ENCODE measurements around the gene PRKN. TPM values are rescaled to one million over a fixed set of nuclear protein-coding genes. Genes with fewer than 3 reads are reported as not detected.

PRKN gene
- total RNA-seq, 2 donors from 2014 or later, result 8.3 to 8.4 TPM

- no peak for DNase-seq
- no peak for ATAC-seq
- Mint-ChIP-seq H3K27ac (no peak overlapping the region), H3K4me1 (no peaks in the 10 kb centered on the region), H3K36me3 (ENCODE audit: low read depth) (peaks cover 2% of the 10 kb centered on the region), H3K27me3 (no peaks in the 10 kb centered on the region), H3K4me3 (no peak overlapping the region)
- no peaks in the 10 kb centered on the region for H3K9me3 ChIP-seq (ENCODE audit: control insufficient read depth, low read length, poor library complexity, severe bottlenecking)
Observed at GRCh38 chr6:162068340-162068739, 659.2 kb downstream of the PRKN start.

- no peak overlapping the region for H3K4me3 Mint-ChIP-seq
- no peak for ATAC-seq
Observed at GRCh38 chr6:162063666-162064065, 663.9 kb downstream of the PRKN start.

DNA sequence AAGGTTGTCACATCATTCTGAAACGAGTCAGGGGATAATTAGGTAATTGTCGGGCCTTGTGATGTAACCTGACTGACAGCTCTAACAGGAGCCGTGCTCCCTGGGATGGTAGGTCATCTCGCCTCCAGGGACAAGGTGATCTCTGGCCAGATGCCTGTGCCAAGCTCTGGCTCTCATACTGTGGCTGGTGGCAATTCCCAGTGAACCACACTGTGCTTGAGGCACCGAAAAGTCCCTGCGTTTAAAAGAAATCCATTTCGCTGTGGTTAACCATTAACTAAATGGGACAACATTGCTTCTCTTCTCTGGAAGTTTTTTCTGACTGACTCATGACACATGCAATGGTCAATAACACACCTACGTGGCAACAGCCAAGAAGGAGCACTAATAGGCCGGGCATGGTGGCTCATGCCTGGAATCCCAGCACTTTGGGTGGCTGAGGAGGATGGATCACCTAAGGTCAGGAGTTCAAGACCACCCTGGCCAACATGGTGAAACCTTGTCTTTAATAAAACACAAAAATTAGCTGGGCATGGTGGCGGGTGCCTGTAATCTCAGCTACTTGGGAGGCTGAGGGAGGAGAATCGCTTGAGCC, 669.2 kb downstream of the PRKN start:
- ATAC-seq, result no peak
- Mint-ChIP-seq H3K27ac (no peak overlapping the region), H3K4me3 (no peak overlapping the region), H3K4me1 (no peaks in the 10 kb centered on the region), H3K36me3 (ENCODE audit: low read depth) (peaks cover 2% of the 10 kb centered on the region), H3K27me3 (no peaks in the 10 kb centered on the region)
- DNase-seq, result no peak
- no peaks in the 10 kb centered on the region for H3K9me3 ChIP-seq (ENCODE audit: control insufficient read depth, low read length, poor library complexity, severe bottlenecking)

More at GRCh38 chr6:162063666-162064065, 663.9 kb downstream of the PRKN start:
- no peaks in the 10 kb centered on the region for H3K36me3 Mint-ChIP-seq (ENCODE audit: low read depth)
- H3K9me3 ChIP-seq (ENCODE audit: control insufficient read depth, low read length, poor library complexity, severe bottlenecking), result no peaks in the 10 kb centered on the region
- no peak for DNase-seq
- H3K4me1 Mint-ChIP-seq, result no peaks in the 10 kb centered on the region
- H3K27ac Mint-ChIP-seq, result no peak overlapping the region
- no peaks in the 10 kb centered on the region for H3K27me3 Mint-ChIP-seq

- no peak for ATAC-seq
- H3K36me3 Mint-ChIP-seq (ENCODE audit: low read depth), result peaks cover 2% of the 10 kb centered on the region
- no peak overlapping the region for H3K4me3 Mint-ChIP-seq
Observed at GRCh38 chr6:162056745-162057144, 670.8 kb downstream of the PRKN start.

DNA sequence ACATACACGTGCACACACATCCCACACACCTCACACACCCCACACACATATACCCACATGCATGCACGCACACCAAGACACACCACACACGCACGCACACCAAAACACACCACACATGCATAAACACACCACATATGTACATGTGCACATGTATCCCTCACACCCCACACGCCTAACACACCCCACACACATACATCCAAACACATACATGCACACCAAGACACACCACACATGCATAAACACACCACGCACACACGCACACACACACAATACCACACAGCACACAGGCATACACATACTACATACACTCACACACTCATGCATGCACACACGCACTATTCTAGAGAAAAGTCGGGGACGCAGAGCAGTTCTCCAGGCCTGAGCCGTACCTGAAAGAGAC, 671.5 kb downstream of the PRKN start:
- H3K27me3 Mint-ChIP-seq, result no peaks in the 10 kb centered on the region
- ATAC-seq, result no peak
- peaks cover 2% of the 10 kb centered on the region for H3K36me3 Mint-ChIP-seq (ENCODE audit: low read depth)
- no peak overlapping the region for H3K27ac Mint-ChIP-seq
- no peak for DNase-seq
- H3K9me3 ChIP-seq (ENCODE audit: control insufficient read depth, low read length, poor library complexity, severe bottlenecking), result no peaks in the 10 kb centered on the region
- no peaks in the 10 kb centered on the region for H3K4me1 Mint-ChIP-seq
- no peak overlapping the region for H3K4me3 Mint-ChIP-seq

More at GRCh38 chr6:162056745-162057144, 670.8 kb downstream of the PRKN start:
- no peaks in the 10 kb centered on the region for H3K4me1 Mint-ChIP-seq
- no peaks in the 10 kb centered on the region for H3K9me3 ChIP-seq (ENCODE audit: control insufficient read depth, low read length, poor library complexity, severe bottlenecking)
- DNase-seq, result no peak
- H3K27ac Mint-ChIP-seq, result no peak overlapping the region
- H3K27me3 Mint-ChIP-seq, result no peaks in the 10 kb centered on the region

- peaks cover 2% of the 10 kb centered on the region for H3K36me3 Mint-ChIP-seq (ENCODE audit: low read depth)
Observed at GRCh38 chr6:162055365-162055764, 672.2 kb downstream of the PRKN start.

GRCh38 chr6:162053084-162053483, 674.5 kb downstream of the PRKN start:
- Mint-ChIP-seq H3K4me3 (no peak overlapping the region), H3K36me3 (ENCODE audit: low read depth) (peaks cover 2% of the 10 kb centered on the region), H3K27me3 (no peaks in the 10 kb centered on the region), H3K27ac (no peak overlapping the region), H3K4me1 (no peaks in the 10 kb centered on the region)
- ATAC-seq (no peak), DNase-seq (no peak)
- H3K9me3 ChIP-seq (ENCODE audit: control insufficient read depth, low read length, poor library complexity, severe bottlenecking), result no peaks in the 10 kb centered on the region

More at GRCh38 chr6:162055365-162055764, 672.2 kb downstream of the PRKN start:
- H3K9me3 ChIP-seq (ENCODE audit: control insufficient read depth, low read length, poor library complexity, severe bottlenecking), result no peaks in the 10 kb centered on the region
- H3K27me3 Mint-ChIP-seq, result no peaks in the 10 kb centered on the region
- no peak overlapping the region for H3K4me3 Mint-ChIP-seq
- H3K27ac Mint-ChIP-seq, result no peak overlapping the region
- DNase-seq (no peak), ATAC-seq (no peak)
- H3K4me1 Mint-ChIP-seq, result no peaks in the 10 kb centered on the region

DNA sequence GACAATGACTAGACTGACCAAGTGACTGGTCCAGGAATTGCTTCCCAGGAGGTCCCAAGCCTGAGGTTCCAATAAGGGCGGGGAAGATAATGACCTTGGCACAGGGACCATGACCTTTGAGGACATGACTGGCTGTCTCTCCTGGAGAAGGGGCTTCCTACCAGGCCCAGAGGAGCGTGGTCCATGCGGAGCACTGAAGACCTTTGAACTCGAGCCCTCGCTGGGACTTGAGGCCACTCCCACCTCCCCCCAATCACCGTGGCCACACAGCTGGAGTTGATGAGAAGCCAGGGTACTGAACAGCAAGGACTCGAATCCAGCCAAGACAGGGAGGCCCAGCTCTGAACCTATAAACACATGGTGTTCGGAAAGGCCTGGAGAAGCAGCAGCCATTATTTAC, 677.0 kb downstream of the PRKN start:
- ATAC-seq, result no peak
- H3K27me3 Mint-ChIP-seq, result no peaks in the 10 kb centered on the region
- no peak overlapping the region for H3K27ac Mint-ChIP-seq
- DNase-seq, result no peak
- H3K4me3 Mint-ChIP-seq, result no peak overlapping the region
- H3K9me3 ChIP-seq (ENCODE audit: control insufficient read depth, low read length, poor library complexity, severe bottlenecking), result no peaks in the 10 kb centered on the region
- peaks cover 2% of the 10 kb centered on the region for H3K36me3 Mint-ChIP-seq (ENCODE audit: low read depth)
- no peaks in the 10 kb centered on the region for H3K4me1 Mint-ChIP-seq

DNA sequence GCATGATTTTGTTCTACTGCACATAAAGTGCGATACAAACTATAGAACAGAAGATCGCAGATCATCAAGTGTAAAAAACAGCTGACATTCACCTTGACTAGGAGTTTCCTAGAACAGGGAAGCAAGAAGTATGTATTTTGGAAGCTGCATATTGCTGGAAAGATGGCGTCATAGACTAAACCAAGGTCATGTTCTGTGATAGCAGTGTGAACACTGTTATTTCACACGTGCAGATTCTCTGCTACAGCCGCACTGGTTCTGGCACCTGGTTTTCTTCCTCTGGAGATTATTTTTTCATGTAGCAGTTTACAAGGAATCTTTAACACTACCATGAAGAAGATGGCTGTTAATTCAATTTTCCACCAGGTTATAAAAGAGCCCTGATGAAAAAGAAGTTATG, 681.2 kb downstream of the PRKN start:
- no peak overlapping the region for H3K27ac Mint-ChIP-seq
- no peaks in the 10 kb centered on the region for H3K4me1 Mint-ChIP-seq
- H3K4me3 Mint-ChIP-seq, result no peak overlapping the region
- DNase-seq, result no peak
- no peaks in the 10 kb centered on the region for H3K36me3 Mint-ChIP-seq (ENCODE audit: low read depth)
- H3K27me3 Mint-ChIP-seq, result no peaks in the 10 kb centered on the region
- H3K9me3 ChIP-seq (ENCODE audit: control insufficient read depth, low read length, poor library complexity, severe bottlenecking), result no peaks in the 10 kb centered on the region
- ATAC-seq, result no peak

- Mint-ChIP-seq H3K27ac (no peak overlapping the region), H3K4me1 (no peaks in the 10 kb centered on the region), H3K36me3 (ENCODE audit: low read depth) (peaks cover 2% of the 10 kb centered on the region), H3K27me3 (no peaks in the 10 kb centered on the region), H3K4me3 (no peak overlapping the region)
- H3K9me3 ChIP-seq (ENCODE audit: control insufficient read depth, low read length, poor library complexity, severe bottlenecking), result no peaks in the 10 kb centered on the region
- ATAC-seq (no peak), DNase-seq (no peak)
Observed at GRCh38 chr6:162032620-162033019, 694.9 kb downstream of the PRKN start.

DNA sequence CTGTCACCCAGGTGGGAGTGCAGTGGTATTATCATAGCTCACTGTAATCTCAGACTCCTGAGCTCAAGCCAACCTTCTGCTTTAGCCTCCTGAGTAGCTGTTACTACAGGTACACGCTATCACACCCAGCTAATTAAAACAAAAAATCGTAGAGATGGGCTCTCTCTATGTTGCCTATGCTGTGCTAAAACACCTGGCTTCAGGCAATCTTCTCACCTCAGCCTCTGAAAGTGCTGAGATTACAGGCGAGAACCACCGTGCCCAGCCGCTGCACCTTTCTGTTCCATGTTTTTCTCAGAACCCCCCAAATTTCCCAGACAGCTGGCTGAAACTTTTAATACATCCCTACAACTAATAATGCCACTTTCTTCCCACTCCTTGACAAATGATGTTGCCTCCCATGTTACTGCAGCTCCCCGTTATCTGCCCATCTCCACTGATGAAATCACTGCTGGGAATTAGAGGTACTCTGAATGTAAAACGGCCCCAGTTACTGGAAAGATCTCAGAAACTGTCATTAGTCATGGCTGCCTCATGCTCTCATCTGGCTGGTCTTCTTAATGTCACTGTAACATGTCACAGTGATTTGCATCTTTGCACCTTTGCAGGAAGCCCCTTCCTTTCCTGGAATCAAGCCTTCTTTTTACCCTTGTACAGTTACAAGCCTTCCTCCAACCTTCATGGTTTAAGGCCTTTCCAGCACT, 697.5 kb downstream of the PRKN start:
- no peaks in the 10 kb centered on the region for H3K27me3 Mint-ChIP-seq
- DNase-seq (no peak), ATAC-seq (no peak)
- H3K9me3 ChIP-seq (ENCODE audit: control insufficient read depth, low read length, poor library complexity, severe bottlenecking), result no peaks in the 10 kb centered on the region
- no peaks in the 10 kb centered on the region for H3K4me1 Mint-ChIP-seq
- no peak overlapping the region for H3K27ac Mint-ChIP-seq
- peaks cover 2% of the 10 kb centered on the region for H3K36me3 Mint-ChIP-seq (ENCODE audit: low read depth)
- H3K4me3 Mint-ChIP-seq, result no peak overlapping the region

DNA sequence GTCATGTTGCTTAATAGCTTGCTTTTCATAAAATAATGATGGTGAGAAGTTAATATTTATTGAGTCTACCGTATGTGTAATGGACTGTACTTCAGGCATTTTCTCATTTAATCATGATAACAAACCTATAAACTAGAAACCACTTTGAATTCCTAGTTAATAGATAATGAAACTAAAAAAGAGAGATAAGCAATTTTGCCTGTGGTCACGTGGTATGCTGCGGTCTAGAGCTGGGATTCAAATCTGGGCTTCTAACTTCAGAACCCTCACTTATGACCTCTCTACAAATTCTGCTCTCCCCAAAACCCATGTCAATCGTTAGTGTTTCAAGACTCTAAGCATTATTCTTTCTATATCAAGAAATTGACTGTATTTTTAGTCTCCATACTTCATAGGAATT, 700.7 kb downstream of the PRKN start:
- Mint-ChIP-seq H3K27ac (no peak overlapping the region), H3K4me1 (no peaks in the 10 kb centered on the region), H3K4me3 (no peak overlapping the region), H3K36me3 (ENCODE audit: low read depth) (peaks cover 2% of the 10 kb centered on the region), H3K27me3 (no peaks in the 10 kb centered on the region)
- ATAC-seq (no peak), DNase-seq (no peak)
- H3K9me3 ChIP-seq (ENCODE audit: control insufficient read depth, low read length, poor library complexity, severe bottlenecking), result no peaks in the 10 kb centered on the region

GRCh38 chr6:162026031-162026430, 701.5 kb downstream of the PRKN start:
- DNase-seq, result no peak
- H3K4me3 Mint-ChIP-seq, result no peak overlapping the region
- H3K27me3 Mint-ChIP-seq, result no peaks in the 10 kb centered on the region

GRCh38 chr6:162019349-162019748, 708.2 kb downstream of the PRKN start:
- no peaks in the 10 kb centered on the region for H3K4me1 Mint-ChIP-seq

More at GRCh38 chr6:162026031-162026430, 701.5 kb downstream of the PRKN start:
- Mint-ChIP-seq H3K4me1 (no peaks in the 10 kb centered on the region), H3K27ac (no peak overlapping the region), H3K36me3 (ENCODE audit: low read depth) (peaks cover 2% of the 10 kb centered on the region)
- ATAC-seq, result no peak
- no peaks in the 10 kb centered on the region for H3K9me3 ChIP-seq (ENCODE audit: control insufficient read depth, low read length, poor library complexity, severe bottlenecking)

More at GRCh38 chr6:162019349-162019748, 708.2 kb downstream of the PRKN start:
- no peaks in the 10 kb centered on the region for H3K36me3 Mint-ChIP-seq (ENCODE audit: low read depth)
- H3K4me3 Mint-ChIP-seq, result no peak overlapping the region
- H3K9me3 ChIP-seq (ENCODE audit: control insufficient read depth, low read length, poor library complexity, severe bottlenecking), result no peaks in the 10 kb centered on the region
- DNase-seq (no peak), ATAC-seq (no peak)
- H3K27me3 Mint-ChIP-seq, result no peaks in the 10 kb centered on the region
- H3K27ac Mint-ChIP-seq, result no peak overlapping the region

All from T-helper 17 cell (primary cell).